Heart left ventricle (tissue), 16 donors: ENCODE results near the gene TTLL1. TPM values are rescaled to one million over a fixed set of nuclear protein-coding genes. Genes with fewer than 3 reads are reported as not detected.
A peak's percentile ranks its signal among the peaks of the same experiment; 100 is the strongest.

Experiments used
- ATAC-seq, 4 donors: fragments of 200-7000 bp; cut with Tn5 transposase; one replicate each; pipeline ENCODE4 v1.9.1; 2020 to 2022; ENCODE audit warnings: moderate library complexity in 4 of 4, mild to moderate bottlenecking in 3 of 4, moderate number of reproducible peaks in 1 of 4
- DNase-seq, 5 donors: peaks; one replicate each; pipeline ENCODE4 v3.0.0-alpha.2; 2020
- H3K27ac ChIP-seq, 12 donors: fragments of 200-600 bp; sonication (generic) in 4 of 12; one replicate each; pipeline versions ENCODE4 v1.5.0 to v1.8.0; 2016 to 2022; ENCODE audit warnings: mild to moderate bottlenecking in 2 of 12
- H3K27me3 ChIP-seq, 9 donors: fragments of 200-600 bp; sonication (generic) in 2 of 9; one replicate each; pipeline versions ENCODE4 v1.5.1 to v1.8.0; 2016 to 2022; ENCODE audit warnings: mild to moderate bottlenecking in 3 of 9
- H3K36me3 ChIP-seq, 9 donors: fragments of 200-600 bp; sonication (generic) in 2 of 9; one replicate each; pipeline versions ENCODE4 v1.5.0 to v1.8.0; 2018 to 2022; ENCODE audit warnings: mild to moderate bottlenecking in 2 of 9
- H3K4me1 ChIP-seq, 12 donors: fragments of 200-600 bp; sonication (generic) in 4 of 12; one replicate each; pipeline versions ENCODE4 v1.5.0 to v1.8.0; 2016 to 2022; ENCODE audit warnings: mild to moderate bottlenecking in 3 of 12
- H3K4me3 ChIP-seq, 12 donors: fragments of 200-600 bp; sonication (generic) in 4 of 12; one replicate each; pipeline versions ENCODE4 v1.5.0 to v1.8.0; 2017 to 2022; ENCODE audit warnings: mild to moderate bottlenecking in 9 of 12, moderate library complexity in 4 of 12
- H3K9me3 ChIP-seq, 12 donors: fragments of 200-600 bp; sonication (generic) in 4 of 12; one replicate each; pipeline versions ENCODE4 v1.5.0 to v1.8.0; 2016 to 2022; ENCODE audit warnings: mild to moderate bottlenecking in 1 of 12
- CTCF ChIP-seq, 12 donors: fragments of 200-600 bp; sonication (generic) in 4 of 12; IDR thresholded peaks; one replicate each; pipeline versions ENCODE4 v1.5.0 to v1.8.0; 2018 to 2022; ENCODE audit warnings: antibody characterized with exemption in 12 of 12, mild to moderate bottlenecking in 5 of 12
- POLR2A ChIP-seq, 2 donors: fragments of 450-650 bp; IDR thresholded peaks; one replicate each; pipeline ENCODE4 v1.6.1; 2017; ENCODE audit warnings: antibody characterized with exemption in 2 of 2, mild to moderate bottlenecking in 2 of 2, moderate library complexity in 2 of 2
- WGBS, 4 donors: extraction: QIAGEN DNeasy Blood & Tissue Kit in 2 of 4; methylation state at CpG; one replicate each; pipeline versions ENCODE4 v1.1.5 to v1.1.7; 2013 to 2018; 5-methylcytosine and 5-hydroxymethylcytosine counted together
- intact Hi-C, 10 donors: fragments of 100-400 bp; cut with DNase I; formaldehyde crosslinking; loops; one replicate each; pipeline versions ENCODE4 v1.11.1 to v1.14.2; 2022
- polyA plus RNA-seq, 2 donors: library from polyadenylated mRNA; stranded (reverse); fragments of 200-250 nt; gene quantifications; one replicate each; pipeline ENCODE4 v1.2.3, GENCODE V29; 2013
- total RNA-seq, 9 donors: library from RNA; depleted of rRNA in 2 of 9; stranded (reverse); fragments of >200 nt in 2 of 9; fragmentation: NEBNext Ultra II Directional in 3 of 9; extraction: Animal tissue kit (Norgen Biotek cat#: 25700) in 3 of 9; gene quantifications; one replicate each; pipeline versions ENCODE4 v1.1.0 to v1.2.4, GENCODE V29; 2016 to 2023
- donor health status: ischemic (EF 13 %, LVEDD 7.1; RV severe dilation, severe dysfunction).
- donor health status: healthy with polysubstance abuse.
- donor health status: DM: no; HTN: yes; CAD: no.
- donor health status: DM: no; HTN: no; CAD: no.
- donor health status: ischemic (EF 25% LVEDD 6.9; RV normal size, moderate dysfunction).
- donor health status: ischemic (EF 25% LVEDD 5.7; RV mildly dilated, moderate dysfunction).
- donor health status: healthy.
- donor health status: DM: yes; HTN: yes; CAD: no.
- donor health status: ischemic (EF 35%, LVEDD 5.7; RV mildly dilated, moderate dysfunction).
- donor health status: nonischemic (EF 11% LVEDD 7.7; RV severe dilation, severe dysfunction).
- donor health status: DM: yes; HTN: yes; CAD: no.
- donor health status: PGD.
- donor health status: ischemic (EF 29% LVEDD 5.4; RV normal size, mild dysfunction).
- donor health status: nonischemic (EF 23%, LVEDD 6.1; RV moderate dilation, normal function).

Gene TTLL1
- total and polyA plus RNA-seq, 11 donors: 4.4 to 13.2 (median 7.5) TPM

- Histone ChIP-seq H3K27me3 (no peaks in the 10 kb centered on the region), H3K4me1 (peaks cover 0 to 29% (median 11%) of the 10 kb centered on the region in 12 donors), H3K27ac (peak overlapping the region in 4 of 12 donors; percentile 12 to 54 (median 42)), H3K4me3 (no peak overlapping the region), H3K36me3 (no peaks in the 10 kb centered on the region), H3K9me3 (peaks cover 0 to 13% (median 4%) of the 10 kb centered on the region in 12 donors)
- no peak for TF ChIP-seq POLR2A (IDR thresholded peaks at IDR 0.05)
- TF ChIP-seq CTCF (IDR thresholded peaks at IDR 0.05): peak in 2 of 12 donors; percentile 21 to 24
- 28 to 41% (median 37%) methylated on average over 7 of the region's 7 CpGs for WGBS, 4 donors
- intact Hi-C loops: loop anchor here in 2 of 10 donors (5.0 to 10.0 kb wide), 2 partner anchors 229 to 432 kb away; no protein-coding TSS in a partner anchor
- ATAC-seq (peak; percentile 12 to 53 (median 48)), DNase-seq (peak; percentile 37 to 88 (median 73))
These were observed 4.9 kb upstream of the TTLL1 start for GRCh38 chr22:43094085-43094484.

GRCh38 chr22:43092085-43092484, 2.9 kb upstream of the TTLL1 start:
- WGBS, 4 donors: 67 to 80% (median 74%) methylated on average over 9 of the region's 9 CpGs
- DNase-seq: no peak
- H3K4me3 ChIP-seq: no peak overlapping the region
- no peak overlapping the region for H3K27ac ChIP-seq
- H3K36me3 ChIP-seq: no peaks in the 10 kb centered on the region
- TF ChIP-seq CTCF (IDR thresholded peaks at IDR 0.05): no peak
- no peak for TF ChIP-seq POLR2A (IDR thresholded peaks at IDR 0.05)
- peaks cover 0 to 28% (median 14%) of the 10 kb centered on the region in 12 donors for H3K4me1 ChIP-seq
- peaks cover 0 to 13% (median 4%) of the 10 kb centered on the region in 12 donors for H3K9me3 ChIP-seq
- H3K27me3 ChIP-seq: no peaks in the 10 kb centered on the region
- ATAC-seq: no peak
- intact Hi-C loops: loop anchor here in 2 of 10 donors (5.0 to 10.0 kb wide), 2 partner anchors 227 to 430 kb away; no protein-coding TSS in a partner anchor

- H3K27ac ChIP-seq: peak overlapping the region in 5 of 12 donors; percentile 57 to 77 (median 69)
These were observed 1.1 kb upstream of the TTLL1 start for GRCh38 chr22:43090130-43090789.

More at GRCh38 chr22:43090130-43090789, 1.1 kb upstream of the TTLL1 start:
- TF ChIP-seq CTCF (IDR thresholded peaks at IDR 0.05) (peak in 10 of 12 donors; percentile 7 to 58 (median 36)), POLR2A (IDR thresholded peaks at IDR 0.05) (no peak)
- Histone ChIP-seq H3K4me3 (peak overlapping the region in 1 of 12 donors; percentile 90), H3K4me1 (peaks cover 0 to 37% (median 14%) of the 10 kb centered on the region in 12 donors), H3K36me3 (no peaks in the 10 kb centered on the region), H3K27me3 (no peaks in the 10 kb centered on the region), H3K9me3 (no peaks in the 10 kb centered on the region)
- peak in 4 of 5 donors; percentile 36 to 59 (median 50) for DNase-seq
- peak; percentile 28 to 71 (median 54) for ATAC-seq
- WGBS, 4 donors: 43 to 58% (median 53%) methylated on average over 6 of the region's 6 CpGs
- intact Hi-C loops: loop anchor here in 2 of 10 donors (5.0 to 10.0 kb wide), 2 partner anchors 225 to 428 kb away; no protein-coding TSS in a partner anchor
